ENCODE measurements around the gene FLCN.

- no peak for TF ChIP-seq CTCF (IDR thresholded peaks at IDR 0.05)
- TF ChIP-seq POLR2A (IDR thresholded peaks at IDR 0.05): no peak
These were observed 61.6 kb downstream of the FLCN start for GRCh38 chr17:17175340-17175739.

Data from adrenal gland (tissue), 5 donors.